ENCODE measurements around the gene MSI2. TPM values are rescaled to one million over a fixed set of nuclear protein-coding genes. Genes with fewer than 3 reads are reported as not detected.

The MSI2 gene
- total RNA-seq, 1 donor: 23.2 TPM

DNA sequence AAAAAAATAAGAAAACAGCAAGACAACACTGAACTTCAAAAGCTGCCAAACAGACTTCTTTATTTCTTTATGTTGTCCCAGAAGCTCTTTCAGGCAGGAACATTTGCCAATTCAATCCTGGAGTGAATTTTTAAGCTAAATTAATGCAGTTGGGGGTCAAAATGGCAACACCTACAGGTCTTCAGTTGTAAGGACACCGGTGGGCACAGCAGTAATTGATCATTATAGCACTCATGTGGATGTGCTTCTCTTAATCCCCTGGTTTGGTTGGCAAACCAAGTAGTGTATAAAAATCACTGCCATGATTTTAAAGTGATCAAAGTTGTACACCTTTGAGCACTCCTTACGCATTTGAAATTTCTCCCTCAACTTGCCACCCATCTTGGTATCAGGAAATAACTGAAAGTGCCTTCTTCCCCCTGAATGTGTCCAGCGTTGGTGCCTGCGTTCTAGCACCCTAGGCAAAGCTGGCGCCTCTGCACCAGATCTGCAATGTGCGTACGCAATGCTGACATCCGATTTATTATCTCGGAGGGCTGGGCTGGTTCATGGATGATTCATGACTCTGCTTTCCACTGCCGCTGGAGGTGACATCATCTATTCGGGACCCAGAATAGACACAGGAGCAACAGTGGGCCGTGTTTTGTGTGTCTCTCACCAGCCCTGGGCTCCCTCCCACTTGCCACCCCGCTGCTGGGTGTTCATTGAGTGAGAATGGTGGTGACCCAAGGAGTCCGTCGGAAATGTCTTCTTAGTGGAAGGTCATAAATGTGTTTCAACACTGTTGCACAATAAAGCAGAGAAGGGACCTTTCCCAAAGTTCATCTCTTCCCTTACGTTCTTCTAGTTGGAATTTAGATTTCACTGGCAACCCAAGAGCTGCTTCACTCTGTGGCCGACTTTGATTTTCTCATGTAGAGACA is 285.4 kb downstream of the MSI2 start:
- Histone ChIP-seq H3K27me3 (ENCODE audit: insufficient read depth, low read length) (no peaks in the 10 kb centered on the region), H3K79me2 (ENCODE audit: insufficient read depth, low read length) (no peaks in the 10 kb centered on the region), H4K20me1 (ENCODE audit: insufficient read depth, low read length) (no peaks in the 10 kb centered on the region), H2AFZ (ENCODE audit: low read length) (no peak overlapping the region), H3K4me1 (ENCODE audit: insufficient read depth, low read length) (no peaks in the 10 kb centered on the region), H3K4me2 (ENCODE audit: insufficient read depth, low read length) (no peak overlapping the region), H3K9me3 (ENCODE audit: low read depth, low read length) (no peaks in the 10 kb centered on the region), H3K36me3 (ENCODE audit: insufficient read depth, low read length) (no peaks in the 10 kb centered on the region), H3K4me3 (ENCODE audit: insufficient read depth, low read length) (no peak overlapping the region), H3K27ac (ENCODE audit: low read depth, low read length) (no peak overlapping the region)
- TF ChIP-seq CTCF (IDR thresholded peaks at IDR 0.05; ENCODE audit: extremely low read depth, low read depth, low read length): no peak
- DNase-seq (ENCODE audit: insufficient read length, low spot score, missing footprints): peak; percentile 84

DNA sequence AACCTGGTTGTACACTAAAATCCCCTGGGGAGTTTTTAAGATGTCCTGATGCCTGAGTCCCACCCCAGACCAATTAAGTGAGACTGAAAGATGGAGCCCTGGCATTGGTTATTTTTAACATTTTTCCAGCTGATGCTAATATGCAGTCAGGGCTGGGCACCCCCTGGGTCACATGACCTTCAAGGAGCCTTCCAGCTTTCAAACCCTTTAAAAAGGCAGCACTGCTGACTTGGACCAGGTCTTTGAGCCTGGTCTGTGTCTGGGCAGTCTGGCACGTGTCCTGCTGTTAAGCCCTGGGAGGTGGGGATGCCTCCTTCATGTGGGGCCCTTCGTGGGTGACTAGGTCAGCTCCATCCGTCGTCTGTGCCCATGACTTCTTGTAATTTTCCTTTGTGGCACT is 286.2 kb downstream of the MSI2 start:
- Histone ChIP-seq H3K4me2 (ENCODE audit: insufficient read depth, low read length) (no peak overlapping the region), H4K20me1 (ENCODE audit: insufficient read depth, low read length) (peaks cover 5% of the 10 kb centered on the region), H3K79me2 (ENCODE audit: insufficient read depth, low read length) (no peaks in the 10 kb centered on the region), H3K4me1 (ENCODE audit: insufficient read depth, low read length) (no peaks in the 10 kb centered on the region), H3K4me3 (ENCODE audit: insufficient read depth, low read length) (no peak overlapping the region), H3K36me3 (ENCODE audit: insufficient read depth, low read length) (no peaks in the 10 kb centered on the region), H2AFZ (ENCODE audit: low read length) (no peak overlapping the region), H3K27ac (ENCODE audit: low read depth, low read length) (no peak overlapping the region), H3K9me3 (ENCODE audit: low read depth, low read length) (no peaks in the 10 kb centered on the region), H3K27me3 (ENCODE audit: insufficient read depth, low read length) (no peaks in the 10 kb centered on the region)
- TF ChIP-seq CTCF (IDR thresholded peaks at IDR 0.05; ENCODE audit: extremely low read depth, low read depth, low read length): no peak
- DNase-seq (ENCODE audit: insufficient read length, low spot score, missing footprints): no peak

DNA sequence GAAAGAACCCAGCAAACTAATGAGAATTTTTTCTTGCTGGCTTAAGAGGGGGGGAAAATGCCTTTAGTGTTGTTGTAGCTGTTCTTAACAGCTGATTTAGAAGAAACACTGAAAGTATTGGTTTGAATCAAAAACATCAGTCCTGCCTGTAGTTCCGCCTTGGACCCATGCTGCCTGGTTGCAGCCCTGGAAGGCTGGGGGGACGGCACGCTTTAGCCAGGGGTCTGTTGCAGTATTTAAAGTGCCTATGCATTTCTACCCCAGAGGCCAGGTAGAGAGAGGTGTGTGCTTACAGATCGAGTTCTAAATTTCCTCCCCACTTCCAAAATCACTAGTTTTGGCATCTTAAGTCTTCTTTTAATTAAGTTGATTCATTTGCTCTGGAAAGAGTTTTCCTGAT is 286.9 kb downstream of the MSI2 start:
- H3K79me2 ChIP-seq (ENCODE audit: insufficient read depth, low read length): no peaks in the 10 kb centered on the region
- no peaks in the 10 kb centered on the region for H3K27me3 ChIP-seq (ENCODE audit: insufficient read depth, low read length)
- no peaks in the 10 kb centered on the region for H3K9me3 ChIP-seq (ENCODE audit: low read depth, low read length)
- H3K4me2 ChIP-seq (ENCODE audit: insufficient read depth, low read length): no peak overlapping the region
- no peaks in the 10 kb centered on the region for H3K36me3 ChIP-seq (ENCODE audit: insufficient read depth, low read length)
- peaks cover 5% of the 10 kb centered on the region for H4K20me1 ChIP-seq (ENCODE audit: insufficient read depth, low read length)
- no peak overlapping the region for H2AFZ ChIP-seq (ENCODE audit: low read length)
- H3K27ac ChIP-seq (ENCODE audit: low read depth, low read length): no peak overlapping the region
- DNase-seq (ENCODE audit: insufficient read length, low spot score, missing footprints): no peak
- no peak overlapping the region for H3K4me3 ChIP-seq (ENCODE audit: insufficient read depth, low read length)
- TF ChIP-seq CTCF (IDR thresholded peaks at IDR 0.05; ENCODE audit: extremely low read depth, low read depth, low read length): no peak
- H3K4me1 ChIP-seq (ENCODE audit: insufficient read depth, low read length): no peaks in the 10 kb centered on the region

GRCh38 chr17:57544401-57544800 is 288.1 kb downstream of the MSI2 start:
- no peaks in the 10 kb centered on the region for H3K9me3 ChIP-seq (ENCODE audit: low read depth, low read length)

More at GRCh38 chr17:57544401-57544800, 288.1 kb downstream of the MSI2 start:
- Histone ChIP-seq H4K20me1 (ENCODE audit: insufficient read depth, low read length) (peaks cover 5% of the 10 kb centered on the region), H3K27ac (ENCODE audit: low read depth, low read length) (no peak overlapping the region), H2AFZ (ENCODE audit: low read length) (no peak overlapping the region), H3K79me2 (ENCODE audit: insufficient read depth, low read length) (no peaks in the 10 kb centered on the region), H3K27me3 (ENCODE audit: insufficient read depth, low read length) (no peaks in the 10 kb centered on the region), H3K36me3 (ENCODE audit: insufficient read depth, low read length) (no peaks in the 10 kb centered on the region), H3K4me2 (ENCODE audit: insufficient read depth, low read length) (no peak overlapping the region), H3K4me1 (ENCODE audit: insufficient read depth, low read length) (no peaks in the 10 kb centered on the region), H3K4me3 (ENCODE audit: insufficient read depth, low read length) (no peak overlapping the region)
- no peak for TF ChIP-seq CTCF (IDR thresholded peaks at IDR 0.05; ENCODE audit: extremely low read depth, low read depth, low read length)
- no peak for DNase-seq (ENCODE audit: insufficient read length, low spot score, missing footprints)
